Left lung (tissue), 10 donors: Measurements from ENCODE around the gene SND1. TPM values are rescaled to one million over a fixed set of nuclear protein-coding genes. Genes with fewer than 3 reads are reported as not detected.

Source experiments
- ATAC-seq: fragments of 200-7000 bp; cut with Tn5 transposase; one replicate; pipeline ENCODE4 v1.9.1; 2020; ENCODE audit warnings: moderate library complexity
- DNase-seq, 4 donors: peaks; one replicate each; pipeline ENCODE4 v3.0.0-alpha.2; 2013 to 2020
- H3K27ac ChIP-seq, 2 donors: fragments of 200-600 bp; sonication (generic) in 1 of 2; one replicate each; pipeline versions ENCODE4 v1.5.0 to v1.8.0; 2020 to 2021
- H3K27me3 ChIP-seq, 2 donors: fragments of 200-600 bp; sonication (generic) in 1 of 2; one replicate each; pipeline versions ENCODE4 v1.5.0 to v1.8.0; 2020 to 2021
- H3K36me3 ChIP-seq, 2 donors: fragments of 200-600 bp; sonication (generic) in 1 of 2; one replicate each; pipeline versions ENCODE4 v1.5.0 to v1.8.0; 2020 to 2021
- H3K4me1 ChIP-seq, 2 donors: fragments of 200-600 bp; one replicate each; pipeline ENCODE4 v1.8.0; 2021
- H3K4me3 ChIP-seq, 2 donors: fragments of 200-600 bp; sonication (generic) in 1 of 2; one replicate each; pipeline versions ENCODE4 v1.5.0 to v1.8.0; 2020 to 2021; ENCODE audit warnings: mild to moderate bottlenecking in 1 of 2
- H3K9me3 ChIP-seq, 2 donors: fragments of 200-600 bp; sonication (generic) in 1 of 2; one replicate each; pipeline versions ENCODE4 v1.5.0 to v1.8.0; 2020 to 2021
- intact Hi-C, 2 donors: fragments of 100-400 bp; cut with DNase I; formaldehyde crosslinking; loops; one replicate each; pipeline versions ENCODE4 v1.11.2 to v1.14.2; 2022
- polyA plus RNA-seq, 6 donors: library from polyadenylated mRNA; unstranded; fragments of 120-200 nt; gene quantifications; one replicate each; pipeline ENCODE4 v1.2.1, GENCODE V29; 2013; ENCODE audit not compliant: insufficient read length in 6 of 6
- total RNA-seq, 2 donors: library from RNA; stranded (reverse); fragmentation: NEBNext Ultra II Directional; extraction: Animal tissue kit (Norgen Biotek cat#: 25700); gene quantifications; one replicate each; pipeline ENCODE4 v1.2.1, GENCODE V29; 2021
- TF ChIP-seq, protein P1 (sequence below), 2 donors: fragments of 200-600 bp; sonication (generic) in 1 of 2; IDR thresholded peaks; one replicate each; pipeline versions ENCODE4 v1.5.0 to v1.8.0; 2021; ENCODE audit warnings: antibody characterized with exemption in 2 of 2
- donor health status: DM: no; HTN: yes; CAD: no.
- donor health status: DM: no; HTN: no; CAD: no.

SND1 gene
- total and polyA plus RNA-seq, 8 donors = 141 to 229 (median 156) TPM

DNA sequence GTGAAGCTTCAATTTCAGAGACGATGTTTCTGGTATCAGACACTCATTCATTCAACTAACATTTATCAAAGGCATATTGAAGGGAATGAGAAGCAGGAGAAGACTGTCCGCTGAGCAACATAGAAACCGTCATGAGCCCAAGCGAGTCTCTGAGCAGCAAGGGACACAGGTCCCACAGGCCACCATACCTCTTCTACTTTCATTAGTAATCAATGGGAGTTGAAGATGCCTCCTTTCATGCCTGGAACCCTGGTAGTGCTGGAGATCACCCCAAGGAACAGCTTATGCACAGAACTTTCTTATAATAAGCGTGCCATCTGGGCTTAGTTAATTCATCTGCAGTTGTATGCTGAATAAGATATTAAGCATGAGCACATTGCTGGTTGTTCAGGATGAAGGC, 35.3 kb upstream of the SND1 start:
- no peak overlapping the region for H3K4me3 ChIP-seq
- intact Hi-C loops = no loop called here
- TF ChIP-seq, protein P1, sequence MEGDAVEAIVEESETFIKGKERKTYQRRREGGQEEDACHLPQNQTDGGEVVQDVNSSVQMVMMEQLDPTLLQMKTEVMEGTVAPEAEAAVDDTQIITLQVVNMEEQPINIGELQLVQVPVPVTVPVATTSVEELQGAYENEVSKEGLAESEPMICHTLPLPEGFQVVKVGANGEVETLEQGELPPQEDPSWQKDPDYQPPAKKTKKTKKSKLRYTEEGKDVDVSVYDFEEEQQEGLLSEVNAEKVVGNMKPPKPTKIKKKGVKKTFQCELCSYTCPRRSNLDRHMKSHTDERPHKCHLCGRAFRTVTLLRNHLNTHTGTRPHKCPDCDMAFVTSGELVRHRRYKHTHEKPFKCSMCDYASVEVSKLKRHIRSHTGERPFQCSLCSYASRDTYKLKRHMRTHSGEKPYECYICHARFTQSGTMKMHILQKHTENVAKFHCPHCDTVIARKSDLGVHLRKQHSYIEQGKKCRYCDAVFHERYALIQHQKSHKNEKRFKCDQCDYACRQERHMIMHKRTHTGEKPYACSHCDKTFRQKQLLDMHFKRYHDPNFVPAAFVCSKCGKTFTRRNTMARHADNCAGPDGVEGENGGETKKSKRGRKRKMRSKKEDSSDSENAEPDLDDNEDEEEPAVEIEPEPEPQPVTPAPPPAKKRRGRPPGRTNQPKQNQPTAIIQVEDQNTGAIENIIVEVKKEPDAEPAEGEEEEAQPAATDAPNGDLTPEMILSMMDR (IDR thresholded peaks at IDR 0.05) = no peak
- H3K36me3 ChIP-seq = no peaks in the 10 kb centered on the region
- H3K4me1 ChIP-seq = no peaks in the 10 kb centered on the region
- H3K9me3 ChIP-seq = no peaks in the 10 kb centered on the region
- DNase-seq = no peak
- no peak for ATAC-seq
- H3K27me3 ChIP-seq = peaks cover 17 to 83% of the 10 kb centered on the region in 2 donors
- H3K27ac ChIP-seq = no peak overlapping the region

DNA sequence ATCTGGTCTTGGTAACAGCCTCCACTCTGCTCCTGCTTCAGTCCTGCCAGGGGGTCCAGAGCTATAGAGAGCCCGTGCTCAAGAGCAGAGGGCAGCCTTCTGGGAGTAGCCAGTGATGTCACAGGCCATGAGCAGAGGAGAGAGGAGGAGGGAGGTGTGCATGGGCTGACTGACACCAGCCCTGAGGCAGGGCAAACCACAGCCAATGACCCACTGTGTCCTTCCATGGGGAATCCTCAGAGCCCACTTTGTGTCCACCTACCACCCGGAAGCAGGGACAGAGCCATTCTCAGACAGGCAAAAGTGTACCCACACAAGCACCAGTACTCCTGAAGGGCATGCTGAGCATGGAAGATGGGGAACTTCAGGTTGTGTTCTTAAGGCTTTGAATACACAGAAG, 34.0 kb upstream of the SND1 start, which contains the start of gene PAX4:
TSS of gene PAX4 (minus strand) at position 101 of the 400 bp plus-strand sequence. CDS start 2,214 bp downstream, outside the sequence.
- TF ChIP-seq, protein P1 (IDR thresholded peaks at IDR 0.05) = no peak
- Histone ChIP-seq H3K4me1 (no peaks in the 10 kb centered on the region), H3K27me3 (peaks cover 17 to 89% of the 10 kb centered on the region in 2 donors), H3K9me3 (no peaks in the 10 kb centered on the region), H3K36me3 (no peaks in the 10 kb centered on the region), H3K4me3 (no peak within 1 kb of the TSS), H3K27ac (no peak within 1 kb of the TSS)
- DNase-seq (no peak), ATAC-seq (no peak)
- intact Hi-C loops = no loop called here

DNA sequence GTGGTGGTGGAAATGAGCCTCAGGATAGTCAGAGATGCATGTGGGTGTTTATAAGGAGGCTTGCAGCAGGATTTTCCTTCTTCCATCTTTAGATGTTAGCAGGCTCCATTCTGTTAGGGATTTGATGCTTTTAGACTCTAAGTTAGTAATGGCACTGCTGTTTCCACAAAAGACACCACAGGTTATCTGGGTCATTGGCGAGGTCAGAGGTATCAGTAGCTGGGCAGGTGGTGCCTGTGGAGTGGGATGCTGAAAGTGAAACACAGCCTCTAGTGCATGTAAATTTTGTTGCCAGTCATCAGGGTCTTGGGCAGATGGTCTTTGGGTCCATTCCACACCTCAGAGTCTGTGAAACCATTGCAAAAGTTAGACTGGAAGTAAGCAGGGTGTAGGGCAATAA, 33.2 kb upstream of the SND1 start:
- Histone ChIP-seq H3K27me3 (peaks cover 17 to 86% of the 10 kb centered on the region in 2 donors), H3K9me3 (no peaks in the 10 kb centered on the region), H3K36me3 (no peaks in the 10 kb centered on the region), H3K27ac (no peak overlapping the region), H3K4me1 (no peaks in the 10 kb centered on the region), H3K4me3 (no peak overlapping the region)
- DNase-seq (no peak), ATAC-seq (no peak)
- intact Hi-C loops = no loop called here
- TF ChIP-seq, protein P1 (IDR thresholded peaks at IDR 0.05) = no peak

DNA sequence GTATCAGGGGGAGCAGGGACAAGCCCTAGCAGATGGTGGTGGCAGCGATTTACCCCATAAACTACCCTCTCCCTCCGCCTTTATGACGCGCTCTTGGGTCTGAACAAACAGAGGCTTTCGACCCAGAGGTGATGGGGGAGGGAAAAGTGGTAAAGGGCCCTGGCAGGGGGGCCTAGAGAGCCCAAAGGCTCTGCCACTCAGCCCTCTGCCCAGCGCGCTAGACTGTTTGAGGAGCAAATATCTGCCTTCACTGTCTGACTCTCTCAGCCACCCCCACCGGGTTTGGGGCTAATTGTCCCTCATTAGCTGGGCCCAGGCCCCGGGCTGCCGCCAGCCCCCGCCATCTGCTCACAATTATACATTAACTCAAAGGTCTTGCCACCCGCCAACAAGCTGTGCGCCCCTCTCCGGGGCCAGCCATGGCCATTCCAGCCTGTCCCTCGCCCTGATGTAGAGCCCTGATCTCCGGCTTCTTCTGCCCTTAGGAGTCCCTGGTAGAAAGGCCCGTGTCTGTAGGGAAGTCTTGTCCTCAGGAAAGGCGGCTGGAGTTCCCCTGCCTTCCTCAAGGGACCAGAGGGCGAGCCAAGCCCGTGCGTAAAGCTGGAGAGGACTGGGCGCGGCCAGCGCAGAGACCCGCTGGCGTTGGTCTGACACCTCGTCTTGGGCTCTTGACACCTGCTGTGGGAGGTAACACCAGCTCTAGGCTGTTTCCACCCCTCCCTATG, 32.2 kb upstream of the SND1 start:
- no peak overlapping the region for H3K27ac ChIP-seq
- DNase-seq = no peak
- H3K27me3 ChIP-seq = peaks cover 17 to 88% of the 10 kb centered on the region in 2 donors
- no peak overlapping the region for H3K4me3 ChIP-seq
- H3K4me1 ChIP-seq = no peaks in the 10 kb centered on the region
- intact Hi-C loops = no loop called here
- ATAC-seq = no peak
- TF ChIP-seq, protein P1 (IDR thresholded peaks at IDR 0.05) = no peak
- H3K36me3 ChIP-seq = no peaks in the 10 kb centered on the region
- no peaks in the 10 kb centered on the region for H3K9me3 ChIP-seq

DNA sequence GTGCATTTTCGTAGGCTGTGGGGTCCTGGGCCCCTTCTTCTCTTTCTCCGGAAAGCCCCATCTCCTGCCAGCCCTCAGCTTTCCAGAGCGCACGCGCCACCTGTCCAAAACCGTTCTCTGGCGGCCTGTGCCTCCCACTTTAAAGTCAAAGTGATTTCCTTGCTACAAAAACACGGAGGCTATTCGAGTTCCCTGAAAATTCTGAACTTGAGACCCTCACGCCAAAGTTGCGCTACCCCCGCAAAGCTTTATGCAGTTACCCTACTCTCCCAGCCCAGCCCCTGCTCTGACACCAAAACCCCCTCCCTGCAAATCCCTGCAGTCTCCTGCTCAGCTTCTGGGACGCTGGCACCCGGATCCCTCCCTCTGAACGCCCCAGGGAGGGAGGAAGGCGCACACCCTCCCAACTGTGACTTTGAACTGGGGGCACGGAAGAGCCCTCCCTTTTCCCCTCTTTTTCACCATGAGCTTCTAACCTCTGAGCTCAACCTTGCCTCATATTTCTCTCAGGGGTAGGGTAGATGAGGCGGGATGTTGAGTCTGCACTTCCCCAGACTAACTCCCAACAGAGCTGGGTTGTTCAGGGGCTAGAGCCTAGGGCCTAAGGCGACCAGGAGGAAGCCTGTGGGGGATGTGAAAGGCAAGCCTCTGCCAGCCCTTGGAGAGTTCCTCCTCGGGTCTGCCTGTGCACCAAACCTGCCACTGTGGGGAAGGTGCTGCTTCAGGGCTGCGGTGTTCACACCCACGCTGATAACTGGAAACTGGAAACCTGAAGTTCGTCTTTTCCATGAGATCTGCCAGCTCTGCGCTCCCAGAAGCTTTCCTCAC, 31.4 kb upstream of the SND1 start:
- intact Hi-C loops = no loop called here
- Histone ChIP-seq H3K27me3 (peaks cover 17 to 80% of the 10 kb centered on the region in 2 donors), H3K4me3 (no peak overlapping the region), H3K27ac (no peak overlapping the region), H3K9me3 (no peaks in the 10 kb centered on the region), H3K4me1 (no peaks in the 10 kb centered on the region), H3K36me3 (no peaks in the 10 kb centered on the region)
- no peak for DNase-seq
- ATAC-seq = no peak
- TF ChIP-seq, protein P1 (IDR thresholded peaks at IDR 0.05) = no peak
